ENCODE data around the gene SERGEF.

SERGEF gene

DNA sequence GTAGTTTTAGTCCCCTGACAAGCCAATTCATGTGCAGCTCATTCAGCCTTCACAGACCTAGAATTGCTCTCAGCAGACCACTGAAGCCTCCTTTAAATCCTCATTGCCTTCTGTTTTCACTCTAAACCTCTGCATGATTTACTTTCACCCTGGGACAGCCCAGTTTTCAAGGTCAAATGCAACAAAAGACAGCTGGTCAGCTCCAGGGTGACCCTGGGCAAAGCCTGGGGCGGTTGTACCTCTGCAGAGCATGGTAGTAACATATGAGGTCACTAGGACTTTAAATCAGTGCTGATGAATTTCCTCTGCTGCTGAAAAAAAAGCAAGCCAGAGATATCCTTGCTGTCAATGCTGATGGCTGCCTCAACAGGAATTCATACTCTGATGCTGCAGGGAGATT is 62.2 kb downstream of the SERGEF start:
- no peak for DNase-seq

GRCh38 chr11:17948296-17948695 is 64.6 kb downstream of the SERGEF start:
- DNase-seq, result no peak

DNA sequence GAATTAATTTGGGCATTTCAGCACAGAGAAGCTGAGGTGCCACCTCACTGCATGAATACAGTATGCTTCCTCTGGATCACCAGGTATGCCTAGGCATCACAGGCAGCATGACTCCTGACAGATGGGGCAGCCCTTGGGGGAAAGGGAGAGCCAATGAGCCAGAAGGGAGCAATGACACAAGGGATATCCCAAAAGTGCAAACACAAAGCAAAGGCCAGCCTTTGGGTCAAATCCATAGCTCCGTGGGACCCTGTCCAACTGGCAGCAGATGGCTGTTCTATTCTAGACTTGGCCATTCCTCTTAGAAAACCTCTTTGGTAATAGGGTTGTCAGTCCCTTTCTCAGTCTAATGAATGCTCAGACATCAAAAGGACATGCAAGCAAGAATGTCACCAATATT is 73.3 kb downstream of the SERGEF start:
- DNase-seq, result no peak

- no peak for DNase-seq
Measured at GRCh38 chr11:17936790-17937189, 76.1 kb downstream of the SERGEF start.

DNA sequence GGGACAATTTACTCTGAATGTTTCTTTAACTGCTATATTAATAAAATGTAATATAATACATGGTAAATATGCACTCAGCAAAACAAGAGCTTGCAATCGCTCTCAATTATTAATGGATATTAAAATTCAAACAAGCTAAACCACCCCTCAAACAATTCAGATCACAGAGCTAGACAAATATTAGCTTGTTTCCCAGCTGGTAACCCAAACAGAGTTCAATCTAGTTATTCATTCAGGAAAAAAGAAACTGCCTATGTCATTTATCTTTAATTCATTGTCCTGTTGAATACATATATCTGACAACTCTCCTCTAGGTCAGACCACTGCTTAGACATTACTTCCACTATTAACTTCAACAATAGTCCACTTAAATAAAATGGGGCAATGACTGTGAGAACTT is 78.7 kb downstream of the SERGEF start:
- no peak for DNase-seq

DNA sequence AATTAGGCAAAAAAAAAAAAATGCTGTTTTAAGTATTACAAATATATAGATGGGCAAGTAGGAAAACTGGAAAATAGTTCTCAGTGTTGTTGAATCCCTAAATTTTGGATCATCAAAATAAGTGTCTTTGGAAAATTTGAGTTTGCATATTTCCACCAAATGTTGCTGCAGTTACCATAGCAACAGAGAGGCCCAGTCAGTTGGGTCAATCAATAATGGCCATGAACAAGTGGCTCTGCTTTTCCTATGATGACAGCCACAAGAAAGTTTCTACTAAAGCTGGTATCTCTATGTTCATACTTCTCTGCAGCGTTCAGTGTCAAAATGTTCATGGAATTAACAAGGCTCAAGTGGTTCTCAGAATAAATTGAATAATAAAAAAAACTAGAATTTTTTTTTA is 79.1 kb downstream of the SERGEF start:
- DNase-seq, result no peak

- no peak for DNase-seq
Measured at GRCh38 chr11:17932472-17932871, 80.4 kb downstream of the SERGEF start.

DNA sequence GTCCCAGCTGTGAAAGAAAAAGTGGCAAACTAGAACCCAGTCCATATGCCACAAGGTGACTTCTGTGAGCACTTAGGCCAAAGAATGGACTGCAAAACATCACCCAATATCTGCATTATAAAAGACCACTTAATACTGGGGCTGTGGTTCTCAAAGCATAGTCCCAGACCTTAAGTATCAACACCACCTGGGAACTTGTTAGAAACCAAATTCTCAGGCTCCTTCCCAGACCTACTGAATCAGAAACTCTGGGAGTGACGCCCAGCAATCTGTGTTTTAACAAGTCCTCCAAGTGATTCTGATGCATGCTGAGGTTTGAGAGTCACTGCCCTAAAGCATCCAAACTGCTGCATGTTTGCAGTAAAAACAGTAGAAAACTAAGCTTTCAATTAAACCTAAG is 81.3 kb downstream of the SERGEF start:
- no peak for DNase-seq

- DNase-seq, result no peak
Measured at GRCh38 chr11:17930544-17931125, 82.2 kb downstream of the SERGEF start.

GRCh38 chr11:17929171-17929570 is 83.7 kb downstream of the SERGEF start:
- DNase-seq, result no peak

DNA sequence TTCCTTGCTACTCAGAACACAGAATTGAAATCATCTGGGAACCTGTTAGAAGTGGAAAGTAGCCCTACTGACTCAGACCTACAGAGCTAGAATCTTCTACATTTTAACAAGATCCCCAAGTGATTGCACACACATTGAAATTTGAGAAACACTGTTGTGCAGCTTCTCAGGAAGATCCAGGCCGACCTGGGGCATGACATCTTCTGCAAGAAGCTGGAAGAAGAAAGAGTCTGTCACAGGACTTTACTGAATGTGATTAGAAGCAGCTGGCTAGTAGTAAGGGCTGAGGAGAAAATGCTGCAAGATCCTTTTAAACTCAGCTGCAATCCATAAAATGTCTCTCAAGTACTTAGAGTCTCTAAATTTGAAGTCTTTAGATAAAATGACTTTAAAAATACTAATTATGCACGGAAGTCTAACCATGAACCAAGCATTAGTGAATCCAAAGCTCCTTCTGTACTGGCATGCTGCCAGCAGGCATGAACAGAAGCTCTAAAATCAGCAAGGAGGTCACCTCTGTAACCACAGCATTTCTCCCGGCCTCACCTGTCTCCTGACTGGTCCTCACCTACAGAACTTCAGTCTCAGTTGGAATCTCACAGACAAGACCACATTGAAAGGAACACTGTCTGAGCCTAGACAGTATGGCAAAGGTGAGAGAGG is 85.0 kb downstream of the SERGEF start:
- no peak for DNase-seq

DNA sequence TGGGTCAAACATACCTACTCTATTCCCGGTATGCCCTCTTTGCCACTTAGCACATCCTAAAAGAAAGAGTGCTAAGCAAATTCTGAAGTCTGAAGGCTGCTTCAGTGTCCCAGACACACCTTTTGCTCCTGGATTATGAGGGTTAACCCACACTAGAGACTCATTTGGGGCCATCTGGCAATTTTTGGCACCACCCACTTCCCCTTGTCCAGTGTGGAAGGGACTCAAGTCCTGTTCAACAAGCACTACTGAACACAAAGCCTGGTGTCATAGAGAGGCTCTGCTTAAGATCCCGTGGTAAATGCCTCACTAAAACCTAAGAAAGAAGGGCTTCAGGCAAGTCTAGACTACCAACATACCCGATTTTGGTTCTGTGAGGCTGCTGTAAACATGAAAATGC is 85.8 kb downstream of the SERGEF start:
- no peak for DNase-seq

DNA sequence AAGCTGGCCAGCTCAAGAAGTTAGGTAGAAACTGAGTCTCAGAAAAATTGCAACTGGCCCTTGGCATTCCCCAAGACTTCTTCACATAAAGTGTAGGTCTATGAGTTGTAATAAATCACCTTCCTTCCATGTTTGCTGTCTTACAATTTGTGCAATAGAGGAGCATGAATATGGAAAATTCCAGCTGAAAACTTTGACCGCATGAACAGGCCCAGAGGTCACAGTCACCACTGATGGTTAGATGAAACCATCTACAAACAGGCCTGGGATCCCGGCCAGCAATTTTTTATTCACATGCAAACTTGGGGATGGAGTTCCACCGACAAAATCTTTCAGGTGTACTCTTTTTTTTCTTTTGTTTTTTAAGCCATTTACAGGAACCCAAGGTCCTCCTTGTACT is 88.1 kb downstream of the SERGEF start:
- DNase-seq, result no peak

- DNase-seq, result peak; percentile 15
Measured at GRCh38 chr11:17923217-17923616, 89.6 kb downstream of the SERGEF start.

- DNase-seq, result no peak
Measured at GRCh38 chr11:17922416-17922788, 90.4 kb downstream of the SERGEF start.

DNA sequence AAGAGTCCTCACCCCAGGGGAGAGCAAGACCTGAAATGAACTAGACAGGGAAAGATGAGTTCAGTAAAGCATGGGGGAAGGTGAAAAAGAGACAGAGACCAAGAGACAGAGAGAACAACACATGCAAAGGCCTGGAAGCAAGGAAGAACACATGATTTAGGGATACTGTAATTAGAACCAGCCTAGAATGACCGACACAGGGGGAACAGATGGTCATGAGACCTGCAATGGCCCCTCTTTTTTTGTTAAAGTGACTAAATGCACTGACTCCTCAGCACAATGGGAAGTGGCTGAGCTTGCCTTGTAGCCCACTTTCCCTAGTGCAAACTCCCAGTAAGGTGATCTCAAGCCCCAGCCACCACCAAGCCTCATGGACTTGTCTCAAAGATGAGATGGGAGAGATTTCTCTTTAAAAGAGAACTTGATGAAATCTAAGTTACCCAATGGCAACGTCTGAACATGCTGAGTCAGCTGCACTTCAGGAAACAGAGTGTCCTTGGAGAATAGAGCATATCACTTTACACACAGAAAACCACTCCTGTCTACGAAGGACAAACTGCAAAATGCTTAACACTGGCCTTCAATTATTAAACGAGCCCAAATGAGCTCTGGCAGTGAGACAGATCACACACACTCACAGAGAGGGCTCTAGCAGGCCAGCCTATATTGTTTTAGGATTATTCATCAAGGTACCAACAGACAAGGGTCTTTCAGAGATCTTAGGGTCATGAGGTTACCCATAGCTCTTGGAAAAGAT is 91.0 kb downstream of the SERGEF start:
- peak; percentile 4 for DNase-seq

GRCh38 chr11:17918049-17918605 is 94.7 kb downstream of the SERGEF start:
- DNase-seq, result no peak

GRCh38 chr11:17917556-17917955 is 95.3 kb downstream of the SERGEF start:
- DNase-seq, result no peak

DNA sequence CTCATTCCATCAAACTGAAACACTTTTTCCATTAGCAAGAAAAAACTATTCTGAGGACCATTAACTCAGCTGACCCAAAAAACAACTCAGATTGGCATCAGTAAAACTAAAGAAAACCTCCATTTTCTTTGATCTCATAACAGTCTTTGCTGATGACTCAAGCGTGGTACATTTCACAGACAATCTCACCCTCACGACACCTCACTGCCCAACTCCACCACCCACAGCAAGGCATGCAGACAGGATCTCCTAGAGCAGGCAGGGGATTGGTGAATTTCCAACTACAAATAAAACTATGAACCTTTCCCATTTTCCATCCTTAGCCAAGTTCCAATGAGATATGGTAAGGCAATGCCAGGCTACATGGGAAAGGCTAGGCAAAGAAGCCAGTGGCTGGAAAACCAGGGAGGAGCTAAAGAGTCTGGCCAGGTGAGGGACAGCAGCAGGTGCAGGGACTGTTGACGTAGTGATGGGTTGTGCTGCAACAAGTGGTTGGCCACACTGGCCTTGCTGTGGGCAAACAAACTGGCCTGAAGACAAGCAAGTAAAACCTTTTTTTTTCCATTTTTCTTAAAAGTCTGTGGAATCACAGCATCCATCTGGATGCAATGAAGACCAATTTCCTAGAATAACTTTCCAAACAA is 97.2 kb downstream of the SERGEF start:
- no peak for DNase-seq

- DNase-seq, result no peak
Measured at GRCh38 chr11:17914957-17915356, 97.9 kb downstream of the SERGEF start.

DNA sequence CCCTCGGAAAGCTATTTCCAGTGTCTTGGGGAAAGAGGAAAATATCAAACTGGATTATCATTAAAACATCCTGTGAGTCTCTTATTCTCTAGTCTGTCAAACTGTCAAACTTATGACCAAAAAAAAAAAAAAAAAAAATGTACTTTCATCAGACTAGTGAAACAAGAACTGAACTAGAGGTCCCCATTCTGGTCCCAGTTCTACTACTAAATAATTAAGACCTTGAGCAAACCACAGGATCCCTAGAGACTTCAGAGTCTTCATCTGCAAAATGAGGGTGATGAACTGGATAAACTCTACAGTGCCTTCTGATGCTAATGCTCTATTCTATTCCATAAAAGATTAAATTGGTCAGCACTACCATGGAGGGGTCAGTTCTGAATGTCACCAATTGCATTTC is 105.8 kb downstream of the SERGEF start:
- no peak for DNase-seq

DNA sequence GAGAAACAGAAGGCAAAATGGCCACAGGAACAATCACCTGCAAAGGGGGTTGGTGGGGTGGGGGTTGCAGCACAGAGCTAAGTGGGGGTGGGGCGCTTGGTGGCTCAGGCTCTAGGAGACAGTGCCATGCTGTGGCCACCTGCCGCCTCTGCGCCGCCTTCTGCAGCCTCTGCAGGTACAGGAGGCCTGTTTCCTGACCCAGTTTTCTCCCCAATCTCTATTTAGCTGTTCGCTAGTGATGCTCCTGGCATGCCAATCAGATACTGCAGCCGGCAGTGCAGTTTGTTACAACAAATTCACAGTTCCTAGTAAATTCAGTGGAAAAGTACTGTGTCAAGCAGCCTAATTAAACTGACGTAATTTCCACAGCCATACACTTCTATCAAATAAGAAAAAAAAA is 106.4 kb downstream of the SERGEF start:
- DNase-seq, result peak; percentile 21

DNA sequence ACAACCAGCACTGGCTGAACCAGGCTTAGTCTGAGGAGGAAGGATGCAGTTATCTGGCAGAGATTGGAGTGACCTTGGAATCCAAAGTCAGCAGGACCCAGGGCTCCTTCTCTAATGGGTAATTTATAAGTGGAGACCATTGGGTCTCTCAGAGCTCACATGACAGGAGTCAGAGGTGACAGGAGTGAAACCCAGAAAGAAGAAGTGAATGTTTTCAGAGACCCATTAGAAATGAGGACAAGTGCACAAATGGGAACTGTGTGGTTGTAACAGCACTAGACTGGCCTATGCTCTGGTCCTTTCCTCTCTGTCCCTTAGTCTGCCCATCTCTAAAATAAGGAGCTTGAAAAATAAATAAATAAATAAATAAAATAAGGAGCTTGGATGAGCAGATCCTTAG is 107.4 kb downstream of the SERGEF start:
- no peak for DNase-seq

DNA sequence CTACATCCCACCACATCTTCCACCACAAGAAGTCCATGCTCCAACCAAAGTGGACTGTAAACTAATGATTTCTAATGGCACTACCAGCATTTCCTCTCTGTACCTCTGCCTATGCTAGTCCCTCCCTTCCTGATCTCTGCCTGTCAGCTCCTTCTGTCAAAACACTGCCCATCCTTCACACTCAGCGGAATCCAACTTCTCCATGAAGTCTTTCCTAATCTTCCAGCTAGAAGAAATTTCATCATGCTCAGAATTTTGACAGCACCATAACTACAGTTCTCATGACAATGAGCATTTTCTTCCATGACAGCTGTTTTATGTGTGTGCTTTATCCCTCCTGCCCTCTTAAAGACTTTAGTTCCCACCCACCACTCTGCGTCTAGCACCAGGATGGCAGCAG is 111.4 kb downstream of the SERGEF start:
- no peak for DNase-seq

Data from midbrain (tissue), 1 donor.